Esophagus mucosa (tissue), 1 donor: ENCODE measurements around the gene TARBP1. TPM values are rescaled to one million over a fixed set of nuclear protein-coding genes. Genes with fewer than 3 reads are reported as not detected.
A peak's percentile ranks its signal among the peaks of the same experiment; 100 is the strongest.
"Not testable (repeated sequence)": the region's sequence is repeated elsewhere in the genome, so short reads cannot be mapped to it uniquely, and the experiment has no call there.

Experiments
- ATAC-seq: fragments of 200-7000 bp; cut with Tn5 transposase; one replicate; pipeline ENCODE4 v1.9.1; 2020
- total RNA-seq: library from RNA; stranded (reverse); gene quantifications from one replicate; pipeline ENCODE4 v1.2.4, GENCODE V29; 2023
- donor health status: DM: yes; HTN: yes; CAD: no.

Gene TARBP1
- total RNA-seq, 1 donor from 2014 or later: 21.0 TPM

DNA sequence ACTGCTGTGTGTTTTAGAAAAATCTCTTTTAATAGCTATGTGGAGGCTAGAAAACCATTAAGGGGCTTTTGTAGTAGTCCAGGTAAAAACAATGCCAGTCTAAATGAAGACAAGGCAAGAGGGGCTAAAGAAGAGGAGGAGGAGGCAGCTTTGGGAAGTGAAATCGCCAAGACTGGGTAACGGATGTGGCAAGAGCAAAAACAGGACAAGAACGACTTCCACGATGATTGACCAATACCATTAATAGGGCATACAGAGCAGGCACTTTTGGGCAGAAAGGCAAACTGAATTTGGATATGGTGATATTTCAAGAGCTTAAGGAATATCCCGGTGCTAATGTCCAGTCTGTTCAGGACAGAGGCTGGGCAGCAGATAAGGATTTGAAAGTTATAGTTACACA lies 83.7 kb downstream of the TARBP1 start:
- ATAC-seq: no peak

DNA sequence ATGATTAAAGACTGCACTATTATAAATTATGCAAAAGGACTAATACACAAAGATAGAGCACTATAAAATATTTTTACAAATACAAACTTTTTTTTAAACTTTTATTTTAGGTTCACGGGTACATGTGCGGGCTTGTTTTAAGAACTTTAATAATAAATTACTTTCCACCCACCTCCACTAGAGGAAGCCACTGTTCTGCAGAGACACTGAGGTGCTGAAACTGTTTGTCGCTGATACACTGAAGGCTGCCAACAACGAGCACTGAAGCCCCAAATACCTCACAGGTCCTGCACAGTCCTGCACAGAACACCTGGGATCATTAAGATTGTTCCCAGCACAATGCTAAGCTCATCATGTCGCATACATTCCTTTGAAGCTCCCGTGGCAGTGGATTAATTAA lies 85.8 kb downstream of the TARBP1 start:
- ATAC-seq: no peak

DNA sequence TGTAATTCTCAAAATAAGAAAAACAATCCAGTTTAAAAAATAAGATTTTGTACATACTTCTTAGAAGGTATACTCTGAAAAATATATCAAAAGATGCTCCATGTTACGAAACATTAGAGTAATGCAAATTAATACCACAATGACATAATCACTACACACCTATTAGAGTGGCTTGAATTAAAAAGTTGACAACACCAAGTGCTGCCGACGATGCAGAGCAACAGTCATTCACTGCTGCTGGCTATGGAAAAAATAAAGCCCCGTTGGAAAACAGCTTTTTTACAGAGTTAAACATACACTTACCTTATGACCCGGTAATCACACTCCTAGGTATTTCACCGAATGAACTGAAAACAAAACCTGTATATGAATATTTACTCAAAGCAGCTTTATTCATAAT lies 90.9 kb downstream of the TARBP1 start:
- no peak for ATAC-seq

DNA sequence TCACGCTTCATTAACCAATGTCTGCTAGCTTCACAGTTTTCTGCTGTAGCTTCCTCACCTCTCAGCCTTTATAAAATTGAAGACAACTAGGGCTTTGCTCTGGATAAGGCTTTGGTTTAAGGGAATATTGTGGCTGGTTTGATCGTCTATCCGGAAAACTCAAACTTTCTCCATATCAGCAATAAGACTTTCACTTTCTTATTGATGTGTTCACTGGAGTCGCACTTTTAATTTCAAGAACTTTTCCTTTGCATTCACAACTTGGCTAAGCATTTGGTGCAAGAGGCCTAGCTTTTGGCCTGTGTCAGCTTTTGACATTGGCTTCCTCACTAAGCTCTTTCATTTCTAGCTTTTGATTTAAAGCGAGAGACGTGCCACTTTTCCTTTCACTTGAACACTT lies 92.9 kb downstream of the TARBP1 start:
- ATAC-seq: no peak

DNA sequence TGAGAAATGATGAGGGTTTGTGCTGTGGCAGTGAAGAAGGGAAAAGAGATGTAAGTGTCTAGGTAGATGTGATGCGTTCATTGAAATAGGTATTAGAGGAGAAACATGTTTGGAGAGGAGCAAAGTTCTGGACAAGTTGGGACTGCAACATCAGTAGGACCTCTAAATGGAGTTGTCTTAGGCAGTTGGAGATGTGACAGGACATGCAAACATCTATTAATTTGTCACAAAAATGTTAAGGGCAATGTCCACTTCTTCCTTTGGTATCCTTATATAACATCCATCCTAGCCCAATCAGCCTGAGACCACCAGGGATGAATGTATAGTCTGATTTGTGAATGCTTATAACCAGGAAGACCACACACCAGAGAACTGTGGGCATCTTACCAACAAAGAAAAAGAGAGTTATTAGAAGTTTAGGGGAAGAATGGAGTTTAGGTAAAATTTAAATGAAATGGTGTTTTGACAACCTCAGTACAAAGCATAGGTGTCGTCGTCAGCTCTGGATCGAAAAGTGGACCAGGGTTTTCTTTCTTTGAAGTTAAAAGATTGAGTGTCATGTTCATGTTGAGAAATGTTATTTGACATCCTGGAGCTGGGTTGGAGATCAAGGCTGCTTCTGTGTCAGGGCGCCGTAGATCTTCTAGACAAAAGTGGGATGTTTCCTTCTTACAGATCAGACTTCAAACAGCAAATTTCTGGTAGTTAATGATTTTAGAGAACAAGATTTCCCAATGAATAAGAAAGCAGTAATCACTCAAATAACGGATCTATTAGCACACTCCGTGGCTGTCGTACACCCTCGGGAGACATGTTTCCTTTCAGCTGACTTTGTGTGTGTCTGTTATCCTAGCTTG lies 97.1 kb downstream of the TARBP1 start:
- no peak for ATAC-seq

DNA sequence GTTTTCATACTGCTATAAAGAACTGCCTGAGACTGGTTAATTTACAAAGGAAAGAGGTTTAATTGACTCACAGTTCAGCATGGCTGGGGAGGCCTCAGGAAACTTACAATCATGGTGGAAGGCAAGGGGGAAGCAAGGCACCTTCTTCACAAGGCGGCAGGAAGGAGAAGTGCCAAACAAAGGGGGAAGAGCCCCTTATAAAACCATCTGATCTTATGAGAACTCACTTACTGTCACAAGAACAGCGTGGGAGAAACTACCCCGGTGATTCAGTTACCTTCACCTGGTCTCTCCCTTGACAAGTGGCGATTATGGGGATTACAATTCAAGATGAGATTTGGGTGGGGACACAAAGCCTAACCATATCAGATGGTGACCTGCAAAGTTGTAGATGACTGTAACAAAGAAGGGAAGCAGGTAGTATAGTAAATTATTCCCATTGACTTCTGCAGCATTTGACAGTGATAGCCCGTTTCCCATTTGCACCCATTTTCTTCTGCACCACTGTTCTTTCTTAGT lies 99.3 kb downstream of the TARBP1 start:
- not testable (repeated sequence) for ATAC-seq

DNA sequence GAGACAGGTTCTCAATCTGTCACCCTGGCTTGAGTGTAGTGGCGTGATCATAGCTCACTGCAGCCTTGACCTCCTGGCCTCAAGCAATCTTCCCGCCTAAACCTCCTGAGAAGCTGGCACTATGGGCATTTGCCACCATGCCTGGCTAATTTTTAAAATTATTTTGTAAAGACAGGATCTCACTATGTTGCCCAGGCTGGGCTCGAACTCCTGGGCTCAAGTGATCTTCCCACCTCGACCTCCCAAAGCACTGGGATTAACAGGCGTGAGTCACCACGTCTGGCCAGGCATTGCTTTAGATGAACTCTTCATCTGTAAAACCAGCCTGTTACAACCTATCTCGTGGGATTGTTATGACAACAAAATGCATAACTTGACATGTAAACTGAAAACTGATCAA lies 103.3 kb downstream of the TARBP1 start:
- ATAC-seq: no peak

DNA sequence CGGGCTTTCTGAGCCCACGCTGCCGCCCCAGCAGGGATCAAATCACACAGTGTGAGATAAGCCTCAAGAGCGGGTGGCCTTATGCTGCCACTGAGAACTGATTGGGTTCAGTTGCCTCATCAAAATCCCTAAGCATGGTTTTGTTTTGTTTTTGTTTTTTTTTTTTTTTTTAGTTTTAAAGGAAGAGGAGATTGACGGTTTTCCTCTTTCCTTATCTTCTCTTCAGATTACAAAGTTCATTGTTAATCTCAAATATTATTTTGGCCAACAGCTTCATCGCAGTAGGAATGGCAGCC lies 105.1 kb downstream of the TARBP1 start:
- no peak for ATAC-seq

DNA sequence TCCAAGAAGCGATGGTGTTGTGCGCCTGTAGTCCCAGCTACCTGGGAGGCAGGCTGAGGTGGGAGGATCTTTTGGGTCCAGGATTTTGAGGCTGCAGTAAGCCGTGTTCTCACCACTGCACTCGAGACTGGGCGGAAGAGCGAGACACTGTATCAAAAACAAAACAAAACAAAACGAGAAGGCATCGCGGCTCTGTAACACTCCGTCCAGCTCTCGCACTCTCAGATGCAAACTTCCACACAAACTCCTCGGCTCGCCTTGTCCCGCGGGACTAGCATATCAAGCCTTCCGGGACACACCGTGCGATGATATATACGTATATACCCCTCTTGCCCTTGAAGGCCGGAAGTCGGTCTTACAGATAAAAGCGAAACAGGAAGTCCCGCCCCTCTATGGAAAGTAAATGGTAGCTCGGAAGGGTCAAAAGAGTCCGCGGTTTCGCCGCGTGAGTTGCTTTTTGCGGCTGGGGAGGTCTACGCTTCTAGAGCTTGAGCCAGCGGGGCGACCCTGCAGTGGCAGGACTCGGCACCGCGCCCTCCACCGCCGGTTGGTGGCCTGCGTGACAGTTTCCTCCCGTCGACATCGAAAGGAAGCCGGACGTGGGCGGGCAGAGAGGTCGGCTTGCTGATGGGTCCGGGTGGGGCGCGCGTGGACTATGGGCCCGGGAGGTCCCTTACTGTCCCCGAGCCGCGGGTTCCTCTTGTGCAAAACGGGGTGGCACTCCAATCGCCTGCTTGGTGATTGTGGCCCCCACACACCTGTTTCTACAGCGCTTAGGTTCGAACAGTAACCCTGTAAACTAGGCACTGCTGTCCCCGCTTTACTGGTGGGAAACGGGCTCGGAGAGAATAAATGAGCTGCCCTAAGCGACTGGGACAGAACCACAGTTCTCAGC lies 105.7 kb downstream of the TARBP1 start, which contains the start of gene COA6:
Gene COA6 (plus strand): TSS at position 393 of the 895 bp plus-strand sequence. CDS start 11 bp downstream, at position 404.
- ATAC-seq: peak; percentile 98

DNA sequence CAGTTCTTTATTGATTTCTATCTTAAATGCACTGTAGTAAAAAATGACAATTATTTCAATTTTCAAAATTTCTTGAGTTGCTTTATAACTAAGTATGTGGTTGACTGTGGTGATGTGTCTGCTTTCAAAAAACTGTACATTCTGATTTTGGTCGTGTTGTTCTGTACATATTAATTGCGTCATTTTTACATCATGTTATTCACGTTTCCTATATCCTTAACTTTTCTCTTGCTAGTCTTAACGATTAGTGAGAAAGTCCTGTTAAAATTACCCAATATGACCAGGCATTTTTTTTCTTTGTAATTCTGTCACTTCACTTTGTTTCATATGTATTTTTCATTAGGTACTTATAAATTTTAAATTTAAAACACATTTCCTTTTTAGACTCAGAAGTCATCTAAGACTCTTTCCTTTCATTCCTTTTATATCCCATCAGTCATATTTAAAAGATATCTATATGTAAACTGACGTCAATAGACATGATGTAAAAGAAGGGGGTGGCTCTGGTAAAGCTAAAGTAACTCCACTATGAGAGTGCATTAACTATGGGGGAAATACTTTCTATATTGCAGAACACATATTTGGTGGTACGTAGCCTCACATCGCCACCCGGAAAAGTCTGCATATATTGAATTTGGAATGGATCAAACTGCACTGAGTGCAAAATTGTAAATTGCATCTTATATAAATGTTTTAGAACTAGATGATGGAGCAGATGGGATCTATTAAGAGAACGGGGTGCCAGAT lies 106.8 kb downstream of the TARBP1 start:
- ATAC-seq: no peak

DNA sequence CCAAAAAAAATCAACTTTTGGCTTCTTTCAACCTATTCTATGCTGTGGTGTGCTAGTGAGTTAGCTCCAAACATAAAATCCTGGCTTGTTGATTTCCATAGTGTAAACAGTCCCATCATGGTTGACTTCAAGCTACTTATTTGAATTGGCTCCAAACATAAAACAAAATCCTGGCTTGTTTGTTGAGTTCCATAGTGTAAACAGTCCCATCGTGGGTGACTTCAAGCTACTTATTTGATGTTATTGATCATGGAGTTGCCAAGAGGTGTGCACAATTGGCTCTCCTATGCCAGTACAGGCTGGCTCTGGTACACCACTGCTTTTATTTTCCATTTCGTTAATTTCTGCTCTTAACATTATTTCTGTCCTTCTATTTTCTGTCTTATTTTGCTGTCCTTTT lies 107.6 kb downstream of the TARBP1 start:
- ATAC-seq: no peak

DNA sequence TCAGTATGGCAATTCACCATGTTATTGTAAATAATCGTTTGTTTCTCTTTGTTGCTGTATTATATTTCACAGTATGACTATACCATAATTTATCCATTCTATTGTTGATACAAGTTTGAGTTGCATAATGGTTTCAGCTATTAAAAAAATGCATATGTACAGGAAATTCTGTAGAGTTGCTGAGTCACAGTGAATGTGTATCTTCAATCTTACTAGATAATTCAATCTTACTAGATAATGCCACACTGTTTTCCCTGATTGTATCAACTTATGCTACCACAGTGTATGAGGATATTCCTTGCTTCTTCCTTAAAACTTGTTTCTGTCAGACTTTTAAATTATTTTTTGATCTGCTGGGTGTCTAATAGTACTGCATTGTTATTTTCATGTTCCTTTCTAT lies 109.2 kb downstream of the TARBP1 start:
- ATAC-seq: peak; percentile 29

DNA sequence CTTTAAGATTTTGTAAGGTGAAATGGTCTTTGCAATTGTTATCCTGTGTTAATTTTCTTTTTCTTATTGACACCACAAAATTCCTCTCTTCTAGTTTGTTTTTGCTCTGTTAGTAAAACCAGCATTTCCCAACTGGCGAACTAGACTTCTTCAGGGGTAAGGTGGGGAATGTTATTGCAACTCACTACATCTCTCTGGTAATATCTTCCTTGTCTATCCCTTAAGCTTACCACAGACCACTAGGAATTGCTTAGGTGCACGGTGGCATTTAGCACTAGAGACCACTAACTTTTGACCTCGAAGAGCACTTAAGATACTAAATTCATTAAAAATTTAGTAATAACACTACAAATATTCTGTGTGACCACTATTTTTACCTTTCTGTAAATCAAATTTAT lies 109.9 kb downstream of the TARBP1 start:
- no peak for ATAC-seq

DNA sequence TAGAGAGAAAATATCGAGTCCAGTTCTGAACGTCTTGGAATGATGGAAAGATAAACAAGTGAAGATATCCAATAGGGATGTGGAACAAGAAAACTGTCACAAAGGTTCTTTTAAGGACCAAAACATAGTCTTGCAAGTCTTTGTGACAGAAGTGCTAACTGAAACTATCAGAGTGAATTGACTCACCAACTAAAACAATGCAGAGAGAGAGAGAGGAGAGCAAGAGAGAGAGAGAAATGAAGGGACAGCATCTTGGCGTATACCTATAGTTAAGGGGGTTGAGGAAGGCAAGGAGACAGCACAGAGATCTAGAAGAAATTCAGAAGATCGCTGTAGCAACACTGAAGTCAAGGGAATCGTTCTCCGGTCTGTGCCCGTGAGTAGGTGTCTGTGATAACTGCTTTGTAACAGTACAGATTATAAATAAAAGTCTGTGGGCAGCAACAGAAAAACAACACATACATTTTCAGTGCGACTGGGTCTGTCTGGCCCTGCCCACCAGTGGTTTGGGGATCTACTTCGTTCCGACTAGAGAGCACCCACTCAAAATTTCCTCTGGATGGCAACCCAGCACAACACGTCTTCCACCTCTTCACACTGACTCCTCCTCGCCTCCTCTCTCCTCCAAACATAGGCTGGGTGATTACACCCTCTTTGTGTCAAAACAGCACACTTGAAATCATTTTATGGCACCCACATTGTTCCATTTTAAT lies 110.5 kb downstream of the TARBP1 start:
- ATAC-seq: no peak

DNA sequence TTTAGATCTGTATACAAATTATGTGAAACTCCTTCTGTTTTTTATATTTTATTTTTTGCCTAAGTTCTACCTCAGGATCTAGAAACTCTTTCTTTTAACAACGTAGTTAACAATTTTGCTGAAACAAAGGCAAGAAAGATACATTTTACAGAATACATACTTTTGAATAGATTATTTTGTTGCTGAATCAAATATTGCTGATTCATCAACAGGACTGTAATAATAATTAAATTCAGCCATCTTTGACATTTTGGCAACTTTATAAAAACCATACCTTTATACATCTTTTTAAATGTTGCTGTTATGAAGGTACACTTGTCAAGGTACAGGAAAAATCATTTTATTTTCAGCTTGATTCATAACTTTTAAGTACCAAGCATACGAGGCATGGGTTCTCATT lies 116.4 kb downstream of the TARBP1 start:
- no peak for ATAC-seq

DNA sequence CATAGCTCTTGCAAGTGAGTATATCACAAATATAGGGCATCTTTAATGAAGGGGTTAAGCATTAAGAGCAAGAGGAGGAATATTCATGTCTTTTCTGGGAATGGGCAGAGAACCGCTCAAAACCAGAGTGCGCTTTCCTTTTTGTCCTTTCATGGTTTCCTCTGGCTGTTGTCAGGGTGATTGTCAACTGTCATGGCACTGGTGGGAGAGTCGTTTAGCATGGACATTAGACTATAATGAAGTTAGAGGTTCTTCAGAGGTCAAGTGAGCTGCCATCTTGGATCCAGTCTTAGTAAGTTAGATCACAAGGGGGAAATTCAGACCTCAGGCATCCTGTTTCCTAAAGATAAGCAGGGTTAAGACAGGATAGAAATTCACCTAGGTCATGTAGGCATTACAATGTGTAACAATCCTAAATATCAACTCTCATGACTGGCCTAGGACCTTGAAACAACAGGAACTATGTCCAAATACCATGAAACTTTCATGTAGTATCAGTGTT lies 117.8 kb downstream of the TARBP1 start:
- no peak for ATAC-seq

DNA sequence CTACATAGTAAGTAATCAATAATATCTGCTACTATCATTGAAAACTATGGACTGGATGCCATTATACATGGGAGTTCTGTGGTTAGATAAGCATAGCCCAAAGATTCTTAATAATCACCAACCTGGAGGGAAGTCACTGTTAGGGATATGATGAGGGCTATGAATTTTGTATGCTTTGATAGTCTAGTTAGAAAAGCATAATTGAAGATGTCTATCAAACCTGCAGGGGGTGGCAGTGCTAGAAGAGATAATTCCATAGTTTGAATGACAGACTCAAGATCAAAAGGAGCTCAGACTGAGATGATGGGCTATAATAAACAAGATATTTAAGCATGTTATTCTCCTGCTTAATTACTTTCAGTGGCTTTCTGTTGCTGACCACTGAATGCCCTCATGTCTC lies 121.1 kb downstream of the TARBP1 start:
- no peak for ATAC-seq

DNA sequence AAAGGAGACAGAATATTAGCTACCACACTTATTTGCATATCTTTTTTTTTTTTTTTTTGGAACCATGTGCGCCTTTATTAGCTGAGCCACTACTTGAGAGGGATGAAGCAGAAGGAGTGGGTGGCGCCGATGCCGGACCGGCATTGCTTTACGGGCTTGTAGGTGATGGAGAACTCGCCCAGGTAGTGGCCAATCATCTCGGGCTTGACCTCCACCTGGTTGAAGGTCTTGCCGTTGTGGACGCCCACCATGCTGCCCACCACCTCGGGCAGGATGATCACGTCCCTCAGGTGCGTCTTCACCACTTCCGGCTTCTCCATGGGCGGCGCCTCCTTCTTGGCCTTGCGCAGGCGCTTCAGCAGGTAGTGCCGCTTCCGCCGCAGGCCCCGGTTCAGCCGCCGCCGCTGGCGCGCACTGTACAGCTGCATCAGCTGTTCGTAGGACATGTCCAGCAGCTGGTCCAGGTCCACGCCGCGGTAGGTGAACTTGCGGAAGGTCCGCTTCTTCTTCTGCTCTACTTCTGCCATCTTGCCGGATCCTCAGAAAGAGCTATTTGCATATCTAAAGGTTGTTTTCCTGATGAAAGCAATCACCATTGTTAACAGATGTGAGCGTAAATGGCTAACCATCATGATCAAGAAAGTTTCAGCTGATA lies 122.2 kb downstream of the TARBP1 start:
- peak; percentile 68 for ATAC-seq

DNA sequence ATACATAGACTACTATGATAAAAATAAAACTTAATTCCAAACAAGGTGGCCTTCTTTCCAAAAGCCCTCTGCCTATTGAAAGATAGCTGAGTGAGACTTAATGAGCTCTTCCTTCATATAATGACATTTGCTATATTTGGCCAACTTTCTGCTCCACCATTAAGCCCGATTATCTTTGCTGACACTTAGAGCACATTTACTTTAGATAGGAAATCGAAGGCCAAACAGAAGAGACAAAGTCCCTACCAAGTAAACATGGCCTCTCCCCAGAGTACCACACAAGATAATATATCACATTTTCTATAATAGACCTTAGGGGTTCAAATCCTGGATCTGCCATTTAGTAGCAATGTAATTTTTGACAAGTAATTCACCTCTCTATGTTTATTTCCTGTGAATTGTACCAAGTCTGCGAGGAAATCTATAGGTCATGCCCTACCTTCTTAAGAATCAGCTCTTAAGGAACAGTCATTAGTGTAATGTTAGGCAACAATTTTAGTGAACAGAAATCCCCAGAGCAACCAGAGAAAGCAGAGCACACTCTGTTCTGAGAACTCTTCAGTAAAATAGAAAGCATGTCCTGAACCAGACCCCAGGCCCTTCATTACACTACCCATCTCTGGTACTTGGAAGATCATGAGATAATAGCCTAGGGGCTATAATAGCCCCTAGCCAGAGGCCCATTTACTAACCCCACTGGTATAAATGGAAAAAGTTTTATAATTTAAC lies 123.0 kb downstream of the TARBP1 start:
- no peak for ATAC-seq

DNA sequence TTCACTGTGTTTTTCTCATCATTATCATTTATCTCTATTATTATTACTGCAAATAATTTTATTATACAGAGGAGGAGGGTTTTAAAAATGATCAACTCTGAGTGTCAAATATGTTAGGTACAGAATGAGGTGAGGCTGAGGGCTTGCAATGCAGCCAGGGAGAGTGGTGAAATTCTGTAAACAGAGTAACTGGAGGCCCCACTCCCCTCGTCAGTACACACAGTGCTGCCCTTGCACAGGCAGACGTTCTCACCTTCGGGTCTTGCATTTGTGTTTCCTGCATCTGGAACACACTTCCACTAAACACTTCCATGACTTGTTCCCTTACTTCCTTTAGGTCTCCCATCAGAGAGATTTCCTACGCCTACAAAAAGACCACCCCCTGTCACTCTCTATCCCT lies 130.0 kb downstream of the TARBP1 start:
- ATAC-seq: no peak

DNA sequence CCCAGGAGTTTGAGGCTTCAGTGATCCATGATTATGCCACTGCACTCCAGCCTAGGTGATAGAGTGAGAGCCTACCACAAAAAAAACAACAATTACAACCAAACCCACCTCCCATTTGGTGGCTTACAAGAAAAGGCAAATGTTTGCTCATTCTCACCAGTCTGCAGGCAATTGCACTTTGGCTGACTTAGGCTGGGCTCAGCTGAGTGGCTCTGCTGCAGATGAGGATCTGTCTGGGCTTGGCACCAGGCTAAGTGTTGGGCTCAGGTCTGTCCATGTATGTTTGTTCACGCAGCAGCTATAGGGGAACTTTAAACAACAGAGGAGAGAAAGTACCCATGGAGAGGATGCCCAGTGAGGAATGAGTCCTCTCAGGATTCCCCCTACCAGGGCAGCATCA lies 133.7 kb downstream of the TARBP1 start:
- no peak for ATAC-seq
